HFF-Myc (cell line): Measurements from ENCODE around the gene PRKN.
A peak's percentile ranks its signal among the peaks of the same experiment; 100 is the strongest.

Experiments
- DNase-seq: peaks from one replicate; pipeline ENCODE4 v3.0.0-alpha.2; 2011; ENCODE audit warnings: low read depth; ENCODE audit errors: extremely low read depth
- H3K4me3 ChIP-seq: replicated peaks from 2 replicates; pipeline ENCODE4 v1.5.1; 2011; ENCODE audit warnings: low read depth, mild to moderate bottlenecking, control low read depth, low read length
- TF ChIP-seq, protein P1 (sequence below): IDR thresholded peaks from 2 replicates; pipeline ENCODE4 v1.5.1; 2012; ENCODE audit warnings: mild to moderate bottlenecking, low read depth, low read length, control low read depth; ENCODE audit errors: missing control alignments

PRKN gene

DNA sequence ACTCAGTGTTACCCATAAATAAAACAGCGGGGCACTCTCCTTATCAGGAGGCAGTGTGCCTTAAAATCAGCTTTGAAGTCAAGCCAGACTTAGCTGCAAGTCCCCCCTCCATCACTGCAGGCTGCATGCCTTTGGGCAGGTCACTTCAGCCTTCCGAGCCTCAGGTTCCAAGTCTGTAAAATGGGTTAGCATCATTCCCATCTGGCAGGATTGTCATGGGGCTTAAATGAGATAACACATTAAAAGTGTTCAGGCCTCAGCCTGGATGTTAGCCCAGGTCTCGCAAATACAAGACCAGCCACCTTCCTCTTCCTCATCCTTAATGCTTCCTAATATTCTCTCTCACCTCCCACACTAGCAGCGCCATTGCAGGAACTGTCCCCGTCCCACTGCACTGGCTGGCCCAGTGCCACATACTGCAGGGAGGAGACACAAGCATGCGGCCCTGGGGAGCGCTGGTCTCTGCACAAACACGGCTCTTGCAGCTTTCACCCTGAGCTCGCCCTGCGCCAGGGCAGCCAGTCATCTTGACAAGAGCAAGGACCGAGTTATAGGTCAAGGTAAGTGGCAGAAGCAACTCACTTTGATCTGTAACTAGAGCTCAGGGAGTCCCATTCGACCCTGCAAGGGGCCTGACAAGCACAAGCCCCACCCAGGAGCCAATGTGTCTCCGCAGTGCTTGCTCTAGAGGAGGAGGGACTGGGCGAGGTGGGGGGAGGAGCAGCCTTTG is 889.1 kb downstream of the PRKN start:
- TF ChIP-seq, protein P1, sequence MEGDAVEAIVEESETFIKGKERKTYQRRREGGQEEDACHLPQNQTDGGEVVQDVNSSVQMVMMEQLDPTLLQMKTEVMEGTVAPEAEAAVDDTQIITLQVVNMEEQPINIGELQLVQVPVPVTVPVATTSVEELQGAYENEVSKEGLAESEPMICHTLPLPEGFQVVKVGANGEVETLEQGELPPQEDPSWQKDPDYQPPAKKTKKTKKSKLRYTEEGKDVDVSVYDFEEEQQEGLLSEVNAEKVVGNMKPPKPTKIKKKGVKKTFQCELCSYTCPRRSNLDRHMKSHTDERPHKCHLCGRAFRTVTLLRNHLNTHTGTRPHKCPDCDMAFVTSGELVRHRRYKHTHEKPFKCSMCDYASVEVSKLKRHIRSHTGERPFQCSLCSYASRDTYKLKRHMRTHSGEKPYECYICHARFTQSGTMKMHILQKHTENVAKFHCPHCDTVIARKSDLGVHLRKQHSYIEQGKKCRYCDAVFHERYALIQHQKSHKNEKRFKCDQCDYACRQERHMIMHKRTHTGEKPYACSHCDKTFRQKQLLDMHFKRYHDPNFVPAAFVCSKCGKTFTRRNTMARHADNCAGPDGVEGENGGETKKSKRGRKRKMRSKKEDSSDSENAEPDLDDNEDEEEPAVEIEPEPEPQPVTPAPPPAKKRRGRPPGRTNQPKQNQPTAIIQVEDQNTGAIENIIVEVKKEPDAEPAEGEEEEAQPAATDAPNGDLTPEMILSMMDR: no peak
- no peak overlapping the region for H3K4me3 ChIP-seq
- no peak for DNase-seq

DNA sequence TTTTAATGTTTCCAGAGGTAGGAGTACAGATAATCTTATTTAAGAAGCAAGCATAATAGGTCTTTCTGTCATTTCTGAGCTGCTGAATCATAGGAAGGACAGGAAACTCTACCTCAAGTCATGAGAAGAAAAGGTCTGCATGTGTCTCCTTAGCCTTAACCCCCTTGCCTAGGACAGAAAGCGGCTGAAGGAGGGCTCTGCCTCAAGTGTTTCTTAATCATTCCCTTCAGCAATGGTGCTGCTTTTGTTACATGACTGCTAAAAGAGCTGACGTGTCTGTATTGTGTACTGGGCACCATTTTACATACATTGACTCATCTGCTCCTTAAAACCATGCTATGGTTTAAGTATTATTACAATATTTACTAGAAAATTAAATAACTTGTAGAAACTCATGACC is 889.7 kb downstream of the PRKN start:
- H3K4me3 ChIP-seq: no peak overlapping the region
- no peak for DNase-seq
- TF ChIP-seq, protein P1: no peak

GRCh38 chr6:161837449-161837735 is 890.2 kb downstream of the PRKN start:
- no peak overlapping the region for H3K4me3 ChIP-seq
- TF ChIP-seq, protein P1: no peak
- DNase-seq: no peak

DNA sequence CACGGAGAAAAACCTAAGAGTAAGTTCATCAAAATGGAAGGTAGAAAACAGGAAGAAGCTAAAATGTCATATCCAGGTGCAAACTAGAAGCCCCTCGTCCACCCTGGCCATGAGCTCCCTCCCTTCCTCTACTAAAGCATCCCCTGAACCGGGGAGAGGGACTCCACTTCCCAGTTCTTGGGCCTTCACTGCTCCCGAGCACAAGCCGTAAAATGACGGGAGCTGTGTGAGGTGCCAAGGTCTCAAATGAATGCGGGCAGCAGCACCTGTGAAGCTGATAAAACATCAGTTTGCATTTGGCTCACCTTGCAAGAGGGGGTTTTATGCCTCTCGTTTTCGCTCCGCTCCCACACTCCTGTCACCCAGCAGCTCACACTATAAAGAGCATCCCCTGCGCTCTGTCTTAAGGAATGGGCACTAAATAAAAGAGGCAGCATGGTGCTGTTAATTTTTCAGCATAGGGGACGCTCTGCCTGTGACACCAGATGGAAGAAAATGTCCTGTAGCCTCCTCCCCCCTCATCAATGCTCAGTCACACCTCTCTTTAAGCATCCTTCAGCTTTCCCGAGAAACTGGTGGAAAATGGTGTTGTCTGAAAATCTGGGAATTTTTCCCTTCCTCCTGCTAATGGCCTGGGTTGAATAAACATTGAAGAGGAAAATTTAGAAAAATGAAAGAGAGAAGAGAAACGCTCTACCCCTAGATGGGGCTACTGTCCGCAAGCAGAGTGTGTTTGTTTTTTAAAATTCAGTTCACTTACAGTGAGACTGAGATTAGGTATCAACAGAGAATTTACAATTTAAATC is 890.7 kb downstream of the PRKN start:
- TF ChIP-seq, protein P1: peak; percentile 2
- H3K4me3 ChIP-seq: no peak overlapping the region
- no peak for DNase-seq

DNA sequence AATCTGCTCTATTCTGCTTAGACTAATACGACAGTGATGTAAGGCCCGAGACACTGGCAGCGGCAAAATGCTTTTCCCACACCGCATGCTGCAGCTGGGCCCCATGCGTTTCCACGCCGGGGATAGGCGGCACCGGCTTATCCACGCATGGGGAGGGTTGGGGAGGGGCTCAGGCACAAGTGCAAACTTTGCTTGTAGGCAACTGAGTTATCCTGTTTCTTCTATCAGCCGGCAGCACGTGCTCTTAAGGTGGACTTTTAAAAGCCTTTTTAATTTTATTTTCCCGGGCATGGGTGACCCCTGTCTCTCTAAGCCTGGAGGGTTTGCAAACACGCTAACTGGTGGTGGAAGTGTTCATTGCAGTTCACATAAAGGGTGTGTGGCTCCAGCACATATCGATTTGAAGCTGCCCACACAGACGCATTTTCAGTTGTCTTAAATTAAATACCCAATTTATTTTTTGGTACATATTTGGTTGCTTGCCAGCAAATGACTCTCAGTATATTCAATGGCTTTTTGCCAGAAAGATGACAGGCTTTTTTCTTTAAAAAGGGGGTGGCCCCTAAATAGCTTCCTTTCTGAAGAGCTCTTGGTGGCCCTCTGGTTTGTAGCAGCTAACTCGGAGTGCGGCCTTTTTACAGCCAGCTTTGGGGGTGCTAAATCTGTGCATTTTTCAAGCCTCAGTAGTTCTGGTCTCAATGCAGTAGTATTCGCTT is 891.9 kb downstream of the PRKN start:
- TF ChIP-seq, protein P1: no peak
- no peak overlapping the region for H3K4me3 ChIP-seq
- DNase-seq: no peak

DNA sequence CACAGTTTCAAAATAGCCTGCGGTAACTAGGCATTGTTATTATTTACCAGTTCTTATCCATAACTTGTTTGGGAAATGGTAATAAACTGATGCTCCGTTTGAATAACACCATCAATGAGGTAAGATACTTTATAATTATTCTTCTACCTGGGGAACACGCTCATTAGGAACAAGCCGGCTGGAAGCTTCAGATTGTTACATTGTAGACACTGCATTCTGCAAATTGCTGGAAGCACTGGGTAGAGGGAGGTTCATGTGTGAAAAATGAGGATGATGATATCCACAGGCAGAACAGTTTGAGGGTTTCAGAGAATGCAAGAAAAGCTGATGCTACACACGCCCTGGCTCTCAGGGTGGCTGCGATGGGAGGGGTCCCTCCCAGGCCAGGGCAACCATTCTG is 893.1 kb downstream of the PRKN start:
- TF ChIP-seq, protein P1: no peak
- DNase-seq: no peak
- H3K4me3 ChIP-seq: no peak overlapping the region
